NCI-H2196 treated with DMSO at 0.1 percent for 48 hours (cell line): ENCODE measurements around the gene ST6GAL1.
"Not testable (repeated sequence)": the region's sequence is repeated elsewhere in the genome, so short reads cannot be mapped to it uniquely, and the experiment has no call there.

Experiments
- DNase-seq: peaks from one replicate; lab custom pipeline; 2025; ENCODE audit not compliant: unreplicated experiment; lab: John Stamatoyannopoulos, UW

ST6GAL1 gene

GRCh38 chr3:186992096-186992495 is 61.8 kb downstream of the ST6GAL1 start:
- DNase-seq = not testable (repeated sequence)

- no peak for DNase-seq
Measured at GRCh38 chr3:186993210-186993782, 63.0 kb downstream of the ST6GAL1 start.

DNA sequence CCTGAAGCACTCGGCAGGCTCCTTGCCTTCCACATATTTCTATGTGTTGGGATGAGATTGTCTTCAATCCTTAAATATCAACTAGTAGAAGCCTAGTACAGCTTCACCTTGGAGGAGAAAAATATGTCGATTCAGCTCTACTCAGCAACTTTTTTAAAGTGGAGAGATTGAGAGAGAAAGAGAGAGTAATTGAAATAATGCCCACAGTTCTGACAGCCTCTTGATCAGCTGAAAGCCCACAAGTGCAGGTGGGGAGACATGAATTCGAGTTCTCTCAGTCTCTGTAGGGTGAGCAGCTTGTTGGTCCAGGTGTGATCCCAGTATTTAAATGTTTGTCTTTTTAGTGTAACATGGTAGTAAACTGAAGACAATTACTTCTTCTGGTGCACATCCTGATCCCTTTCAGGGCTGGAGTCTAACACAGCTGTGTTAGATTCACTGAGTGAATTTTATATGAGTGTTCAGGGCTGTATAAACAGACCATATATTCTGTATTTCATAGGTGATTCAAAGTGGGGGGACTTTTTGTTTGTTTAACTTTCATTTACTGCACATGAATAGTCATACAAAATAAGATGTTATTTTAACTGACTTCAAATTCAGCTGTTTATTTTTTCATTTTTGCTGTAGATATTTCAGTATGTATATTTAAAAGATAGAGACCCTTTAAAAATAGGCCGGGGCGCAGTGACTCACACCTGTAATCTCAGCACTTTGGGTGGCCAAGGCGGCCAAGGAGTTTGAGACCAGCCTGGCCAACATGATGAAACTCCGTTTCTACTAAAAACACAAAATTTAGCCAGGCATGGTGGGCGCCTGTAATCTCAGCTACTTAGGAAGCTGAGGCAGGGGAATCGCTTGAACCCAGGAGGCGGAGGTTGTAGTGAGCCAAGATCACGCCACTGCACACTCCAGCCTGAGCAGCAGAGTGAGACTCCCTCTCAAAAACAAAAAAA is 64.0 kb downstream of the ST6GAL1 start:
- no peak for DNase-seq

- peak; percentile 89 for DNase-seq
Measured at GRCh38 chr3:186996356-186996755, 66.0 kb downstream of the ST6GAL1 start.

DNA sequence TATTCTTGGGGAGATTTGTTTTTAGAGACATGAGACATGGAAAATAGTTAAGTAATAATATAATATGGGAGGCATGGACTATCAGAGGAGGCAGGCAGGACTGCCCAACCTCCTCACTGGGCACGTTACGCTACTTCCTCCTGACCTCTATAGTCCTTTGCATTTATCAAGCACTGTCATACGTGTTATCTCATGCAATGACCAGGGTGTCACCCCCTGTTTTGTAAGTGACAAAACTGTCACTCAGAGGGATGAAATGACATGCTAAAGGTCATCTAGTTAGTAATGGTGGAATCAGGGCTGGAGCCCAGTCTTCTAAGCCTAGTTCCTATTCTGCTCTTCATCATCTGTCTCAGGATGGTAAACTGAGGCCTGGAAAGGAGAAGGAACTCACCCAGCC is 66.7 kb downstream of the ST6GAL1 start:
- DNase-seq = no peak

GRCh38 chr3:186997473-186997939 is 67.2 kb downstream of the ST6GAL1 start:
- no peak for DNase-seq

DNA sequence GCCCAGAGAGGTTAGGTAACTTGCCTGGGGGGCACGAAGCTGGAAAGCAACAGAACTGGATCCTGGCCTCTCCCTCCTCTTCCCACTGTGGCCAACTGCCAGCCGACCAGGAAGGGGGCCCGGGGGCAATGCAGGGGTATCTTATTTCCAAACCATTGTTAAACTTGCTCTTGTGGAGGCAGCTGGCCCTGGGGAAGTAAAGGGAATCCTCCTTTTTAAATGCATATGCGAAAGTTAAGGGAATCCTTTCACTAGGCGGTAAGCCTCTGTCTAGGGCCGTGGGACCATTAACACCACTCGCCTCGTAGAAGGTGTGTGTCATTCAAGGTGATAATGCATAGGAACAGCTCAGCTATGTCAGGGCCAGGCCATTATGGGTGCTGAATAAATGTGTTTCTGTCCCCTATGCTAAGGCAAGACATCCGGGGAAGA is 68.6 kb downstream of the ST6GAL1 start:
- no peak for DNase-seq

DNA sequence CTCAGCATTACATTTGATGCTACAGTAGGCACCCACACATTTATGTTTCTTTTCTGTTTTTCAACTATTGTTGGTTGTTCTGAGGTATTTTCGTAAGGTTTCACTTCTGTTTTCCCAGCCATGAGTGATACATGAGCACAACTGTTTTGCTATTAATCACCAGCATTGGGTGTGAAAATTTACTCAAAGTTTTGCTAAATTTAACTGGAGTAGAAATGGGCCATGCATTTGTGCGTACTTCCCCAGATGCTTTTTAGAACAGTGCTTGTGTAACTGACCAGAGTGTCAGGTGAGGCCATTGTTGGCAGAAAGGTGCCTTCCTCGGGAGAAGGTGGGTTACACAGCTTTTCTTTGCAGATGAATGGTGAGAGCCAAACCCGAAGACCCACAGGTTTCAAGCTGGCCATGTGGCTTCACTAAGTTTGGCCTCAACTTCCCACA is 70.4 kb downstream of the ST6GAL1 start:
- DNase-seq = no peak

DNA sequence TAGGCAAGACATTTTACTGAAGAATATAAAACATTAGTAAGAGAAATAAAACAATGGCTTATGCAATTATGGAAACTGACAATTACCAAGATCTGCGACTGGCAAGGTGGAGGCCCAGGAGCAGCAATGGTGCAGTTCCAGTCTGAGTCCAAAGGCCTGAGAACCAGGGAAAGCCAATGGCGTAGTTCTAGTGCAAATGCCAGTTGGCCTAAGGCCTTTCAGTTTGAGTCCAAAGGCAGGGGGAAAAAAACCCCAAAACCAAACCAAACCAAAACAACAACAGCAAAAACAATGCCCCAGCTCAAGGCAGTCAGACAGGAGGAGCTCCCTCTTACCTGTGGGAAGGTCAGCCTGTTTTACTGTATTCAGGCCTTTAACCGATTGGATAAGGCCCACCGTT is 72.6 kb downstream of the ST6GAL1 start:
- no peak for DNase-seq

DNA sequence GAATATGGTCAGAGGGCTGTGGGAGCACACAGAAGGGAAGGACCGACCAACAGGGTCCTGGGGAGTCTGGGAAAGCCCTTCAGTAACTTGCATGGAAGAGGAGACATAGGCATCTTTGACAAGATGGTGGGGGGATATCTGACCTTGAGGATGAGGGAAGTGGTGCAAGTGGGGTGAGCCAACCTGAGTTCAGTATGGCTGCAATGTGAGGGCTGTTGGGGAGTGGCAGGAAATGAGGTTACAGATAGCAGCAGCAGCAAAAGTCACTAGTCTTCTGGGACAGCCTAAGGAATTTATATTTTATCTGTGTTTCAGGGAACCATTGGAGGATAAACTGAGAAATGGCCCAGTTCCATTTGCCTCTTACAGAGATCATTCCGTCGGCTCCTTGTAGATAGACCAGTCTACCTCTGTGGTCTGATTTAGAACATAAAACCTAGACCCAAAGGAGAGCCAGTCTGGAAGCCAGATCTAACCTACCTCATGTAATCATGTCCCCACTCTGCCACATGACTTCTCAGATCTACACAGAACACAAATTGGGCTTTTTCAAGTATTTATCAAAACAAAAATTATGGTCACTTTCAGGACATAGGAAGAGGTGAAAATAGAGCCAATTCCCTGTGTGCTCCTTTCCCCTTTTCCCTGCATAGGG is 75.6 kb downstream of the ST6GAL1 start:
- no peak for DNase-seq

DNA sequence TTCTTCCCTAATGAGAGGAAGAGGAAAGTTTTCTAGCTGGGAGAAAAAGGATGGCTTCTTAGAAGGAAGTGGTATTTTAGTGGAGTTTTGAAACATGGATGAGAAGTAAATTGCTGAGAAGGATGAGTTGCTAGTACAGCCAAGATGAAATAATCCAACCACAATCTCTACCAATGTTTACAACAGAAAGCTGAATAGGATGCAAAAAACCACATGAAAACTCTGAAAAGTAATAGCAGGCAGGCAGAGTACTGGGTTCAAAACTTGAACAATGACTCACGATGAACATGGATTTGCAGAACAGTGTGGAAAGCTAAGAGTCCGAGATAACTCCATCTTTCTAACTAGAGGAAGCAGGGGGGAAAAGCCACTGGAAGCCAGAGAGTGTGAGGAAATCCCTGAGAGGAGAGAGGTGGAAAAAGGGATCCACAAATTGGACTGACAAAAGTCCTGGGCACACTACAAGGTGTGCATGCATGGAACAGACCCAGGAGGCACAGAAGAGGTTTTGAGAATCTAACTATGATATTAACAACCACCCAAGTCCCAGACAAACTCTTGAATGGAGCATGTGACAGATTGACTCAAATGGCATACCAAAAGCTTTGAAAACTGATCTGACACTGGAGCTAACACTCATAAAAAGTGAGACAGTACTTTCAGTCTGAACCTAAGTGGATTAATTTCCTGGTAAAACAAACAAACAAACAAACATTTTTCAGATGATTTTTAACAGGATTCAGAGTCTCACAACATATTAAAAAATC is 76.7 kb downstream of the ST6GAL1 start:
- DNase-seq = no peak

- not testable (repeated sequence) for DNase-seq
Measured at GRCh38 chr3:187010382-187010781, 80.1 kb downstream of the ST6GAL1 start.

GRCh38 chr3:187011915-187012314 is 81.6 kb downstream of the ST6GAL1 start:
- peak; percentile 60 for DNase-seq

GRCh38 chr3:187012609-187013051 is 82.3 kb downstream of the ST6GAL1 start:
- DNase-seq = peak; percentile 48

DNA sequence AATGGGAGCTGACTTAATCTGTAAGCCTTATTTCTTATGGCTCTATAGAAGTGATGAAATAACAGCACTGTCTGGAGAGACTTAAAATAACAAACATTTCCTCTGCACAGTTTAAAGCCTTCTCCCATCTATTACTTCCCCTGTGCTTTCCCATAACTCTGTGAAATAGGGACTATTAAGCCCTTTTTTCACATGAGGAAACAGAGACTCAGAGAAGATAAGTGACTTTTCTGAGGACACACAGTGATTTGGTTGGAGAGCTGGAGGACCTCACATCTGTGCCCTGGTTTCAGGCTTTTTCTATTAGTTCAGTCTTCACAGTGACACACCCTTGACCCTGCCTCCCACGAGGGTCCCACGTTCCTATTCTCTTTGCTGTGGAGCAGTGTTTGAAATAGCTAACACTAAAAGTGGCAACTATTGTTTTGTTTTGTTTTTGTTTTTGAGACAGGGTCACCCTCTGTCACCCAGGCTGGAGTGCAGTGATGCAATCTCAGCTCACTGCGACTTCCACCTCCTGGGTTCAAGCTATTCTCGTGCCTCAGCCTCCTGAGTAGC is 82.9 kb downstream of the ST6GAL1 start:
- no peak for DNase-seq

GRCh38 chr3:187014417-187014864 is 84.1 kb downstream of the ST6GAL1 start:
- no peak for DNase-seq

DNA sequence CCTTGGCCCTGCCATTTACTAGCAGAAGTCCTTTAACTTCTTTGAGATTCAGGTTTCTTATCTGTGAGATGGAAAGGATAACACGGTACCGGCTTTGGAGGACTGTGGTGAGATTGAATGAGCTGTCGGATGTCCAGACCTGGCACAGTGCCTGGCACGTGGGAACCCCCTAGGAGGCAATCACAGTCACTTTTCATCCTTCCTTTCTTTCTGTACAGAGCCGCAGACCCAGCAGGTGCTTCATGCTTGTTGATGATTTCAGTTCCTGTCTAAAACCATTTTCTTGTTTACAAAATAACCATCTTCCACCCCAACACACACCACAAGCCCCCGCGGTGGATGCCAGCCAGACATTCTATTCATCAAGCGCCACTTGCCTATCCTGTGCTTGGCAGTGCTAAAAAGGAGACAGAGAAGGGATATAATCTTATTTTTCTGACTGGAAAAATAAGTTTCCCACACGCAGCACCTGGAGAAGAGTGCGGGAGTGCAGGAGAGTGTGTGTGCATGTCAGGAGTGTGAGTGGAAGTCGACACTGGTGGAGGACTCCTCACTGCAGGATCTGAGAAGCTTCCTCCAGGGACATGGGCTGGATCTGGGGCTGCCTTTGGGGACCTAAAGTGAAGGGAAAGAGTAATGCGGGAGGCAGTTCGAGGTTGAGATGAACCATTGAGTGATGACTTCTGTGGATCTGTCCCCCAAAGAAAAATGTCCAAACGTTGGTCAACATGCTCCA is 85.7 kb downstream of the ST6GAL1 start:
- peak; percentile 94 for DNase-seq

DNA sequence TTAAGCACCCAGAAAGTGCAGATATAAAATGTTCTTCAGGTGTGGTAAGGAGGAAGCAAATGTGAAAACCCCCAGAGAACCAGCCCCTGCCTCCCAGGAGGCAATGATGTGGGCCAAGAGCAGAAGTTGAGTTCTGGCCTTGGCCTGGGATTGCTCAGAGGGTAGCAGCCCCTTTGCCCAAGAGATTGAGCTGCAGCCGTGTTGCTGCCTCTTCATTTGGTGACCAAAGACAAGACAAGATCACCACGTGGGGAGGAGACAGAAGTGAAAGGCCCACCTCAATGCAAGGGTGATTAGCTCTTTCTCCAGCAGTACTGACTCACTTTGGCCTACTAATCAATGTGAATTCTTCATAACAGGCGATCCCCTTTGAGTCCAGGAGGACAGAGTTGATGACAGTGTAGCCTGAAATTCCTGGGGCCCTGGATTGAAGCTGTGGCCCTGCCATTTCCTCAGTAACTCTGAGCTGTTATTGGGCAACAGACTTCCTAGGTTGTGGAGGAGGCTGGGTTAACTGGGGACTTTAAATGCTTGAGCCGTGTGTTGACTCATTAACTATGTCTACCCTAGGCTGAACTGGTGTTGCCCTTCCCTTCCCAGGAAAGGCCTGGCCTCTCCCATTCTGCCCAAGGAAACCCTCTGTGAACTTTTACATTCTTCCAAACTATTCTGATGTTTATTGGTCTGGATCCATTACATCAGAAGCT is 86.5 kb downstream of the ST6GAL1 start:
- DNase-seq = no peak
